Frontal cortex (tissue), 4 donors: Measurements from ENCODE around the gene ANP32A. TPM values are rescaled to one million over a fixed set of nuclear protein-coding genes. Genes with fewer than 3 reads are reported as not detected.
"Not testable (repeated sequence)": the region's sequence is repeated elsewhere in the genome, so short reads cannot be mapped to it uniquely, and the experiment has no call there.

ENCODE experiments used
- DNase-seq, 2 donors: peaks; one replicate each; pipeline ENCODE4 v3.0.0; 2012; ENCODE audit warnings: low spot score in 2 of 2
- FAIRE-seq: peaks from 2 replicates; lab custom pipeline; 2012; peaks lifted over from hg19 to GRCh38; lab: Jason Lieb, UNC
- total RNA-seq: library from RNA; depleted of rRNA; stranded (reverse); fragments of >200 nt; gene quantifications from one replicate; pipeline ENCODE4 v1.2.3, GENCODE V29; 2014
- donor health status: control.
- donor health status: control.
- donor health status: control.

Gene ANP32A
- 104 TPM for total RNA-seq

DNA sequence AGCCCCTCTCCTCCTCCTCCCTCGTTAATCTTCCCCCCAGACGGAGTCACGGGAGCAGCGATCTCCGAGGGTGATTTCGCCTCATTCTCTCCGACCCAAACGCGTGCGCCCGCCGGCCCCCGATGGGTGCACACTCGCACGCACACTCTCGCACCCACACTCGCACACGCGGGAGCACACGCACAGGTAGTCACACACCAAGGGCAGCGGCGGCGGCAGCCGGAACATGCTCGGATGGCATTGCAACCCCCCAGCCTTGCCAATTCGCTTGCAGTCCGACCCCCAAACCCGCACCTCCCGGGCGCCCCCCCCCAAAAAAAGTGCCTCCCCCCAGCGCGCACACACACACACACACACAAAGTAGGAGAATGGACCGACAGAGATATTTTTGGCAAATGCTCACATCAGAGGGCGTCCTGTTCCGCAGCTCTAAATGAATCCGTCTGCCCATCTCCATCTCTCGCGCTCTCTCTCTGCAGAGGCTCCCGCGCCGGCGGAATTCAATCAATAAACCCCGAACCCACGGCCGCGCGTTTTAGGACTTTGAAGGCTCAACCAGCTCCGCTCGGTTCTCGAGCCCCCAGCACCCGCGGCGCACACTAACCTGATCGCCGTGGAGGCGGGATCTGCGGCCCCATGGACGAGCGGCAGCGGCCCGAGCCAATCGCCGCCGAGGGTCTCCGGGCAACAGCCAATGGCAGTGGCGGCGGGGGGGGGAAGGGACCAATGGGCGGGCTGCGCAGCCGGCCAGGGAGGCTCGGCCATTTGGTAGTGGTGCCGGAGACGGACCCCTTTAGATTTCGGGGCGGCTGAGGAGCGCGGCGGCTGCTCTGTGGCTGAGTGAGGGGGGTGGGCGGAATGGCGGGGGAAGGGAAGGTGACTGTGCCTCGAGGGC lies at the start of gene ANP32A:
Gene ANP32A, minus strand, starts transcription at position 601 of the 895 bp plus-strand sequence. Its CDS starts 144 bp downstream, at position 457.
- DNase-seq: peak; percentile 96 to 97
- FAIRE-seq: no peak

DNA sequence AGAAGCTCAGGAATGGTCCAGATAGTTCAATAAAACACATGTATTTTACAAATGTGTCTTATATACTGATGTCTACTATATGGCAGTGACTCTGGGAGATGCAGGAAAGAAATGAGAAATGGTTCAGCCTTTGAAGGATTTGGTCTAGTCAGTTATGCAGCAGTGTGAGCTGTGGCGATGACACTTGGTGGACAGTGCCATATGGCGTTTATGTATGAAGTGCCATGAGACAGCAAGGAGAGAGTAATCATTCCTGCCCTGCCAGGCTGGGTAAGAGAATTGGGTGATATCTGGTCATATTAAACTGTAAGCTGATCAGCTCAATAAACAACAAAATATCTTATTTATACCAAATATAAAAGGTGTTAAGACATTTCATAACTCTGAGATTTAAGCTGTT lies 47.6 kb upstream of the ANP32A start:
- DNase-seq (no peak), FAIRE-seq (no peak)

- FAIRE-seq: no peak
- DNase-seq: no peak
Observed at GRCh38 chr15:68862415-68862814, 41.7 kb upstream of the ANP32A start.

DNA sequence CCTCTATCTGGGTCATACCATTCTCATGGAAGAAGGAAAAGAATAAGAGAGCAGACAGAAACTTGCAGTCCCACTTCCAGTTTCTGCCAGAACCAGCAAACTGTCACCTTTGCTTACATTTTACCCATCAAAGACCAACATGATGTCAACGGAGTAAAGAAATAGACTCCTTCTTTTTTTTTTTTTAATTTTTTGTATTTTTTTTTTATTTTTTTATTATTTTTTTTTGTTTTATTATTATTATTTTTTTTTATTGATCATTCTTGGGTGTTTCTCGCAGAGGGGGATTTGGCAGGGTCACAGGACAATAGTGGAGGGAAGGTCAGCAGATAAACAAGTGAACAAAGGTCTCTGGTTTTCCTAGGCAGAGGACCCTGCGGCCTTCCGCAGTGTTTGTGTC lies 38.0 kb upstream of the ANP32A start:
- DNase-seq, FAIRE-seq: not testable (repeated sequence)

GRCh38 chr15:68857443-68857842 lies 36.7 kb upstream of the ANP32A start:
- not testable (repeated sequence) for DNase-seq, FAIRE-seq

DNA sequence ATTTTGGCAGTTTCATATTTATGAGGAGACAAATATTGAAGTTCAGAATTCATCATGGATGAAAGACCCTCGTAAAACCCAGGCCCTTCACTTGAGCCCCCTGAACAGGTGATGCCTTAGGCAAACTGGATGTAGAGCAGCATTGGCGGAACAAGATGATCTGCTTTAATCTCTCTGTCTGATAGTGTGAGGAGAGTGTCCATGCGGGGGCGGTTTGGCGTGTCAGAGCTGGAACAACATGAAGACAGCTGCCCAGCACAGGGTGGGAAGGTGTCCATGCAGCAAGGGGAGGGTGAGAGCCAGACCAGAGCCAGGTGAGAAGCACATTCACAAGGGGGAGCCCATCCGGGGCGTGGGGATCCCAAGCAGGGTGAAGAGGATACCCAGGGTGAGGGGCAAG lies 31.8 kb upstream of the ANP32A start:
- FAIRE-seq: no peak
- no peak for DNase-seq

- FAIRE-seq (no peak), DNase-seq (no peak)
Observed at GRCh38 chr15:68851971-68852370, 31.3 kb upstream of the ANP32A start.

DNA sequence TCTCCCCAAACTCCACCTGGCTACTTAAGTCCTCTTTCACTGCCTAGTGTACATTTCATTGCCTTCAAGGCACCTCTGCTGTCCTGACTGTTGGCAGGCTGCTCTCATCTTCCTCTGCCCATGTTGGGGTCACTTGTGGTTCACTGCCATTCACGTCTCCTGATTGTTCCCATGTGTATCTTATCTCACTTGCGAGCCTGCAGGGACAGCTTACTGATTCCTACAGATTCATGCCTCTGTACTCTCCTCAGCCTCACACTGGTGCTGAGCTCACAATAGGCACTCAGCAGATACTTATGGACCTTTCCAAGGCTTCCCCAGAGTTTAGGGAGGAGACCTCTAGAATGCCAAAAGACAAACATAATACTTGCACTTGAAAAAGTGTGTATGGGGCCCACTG lies 28.8 kb upstream of the ANP32A start:
- FAIRE-seq: no peak
- DNase-seq: no peak

- FAIRE-seq (no peak), DNase-seq (no peak)
Observed at GRCh38 chr15:68846851-68847439, 26.2 kb upstream of the ANP32A start.

GRCh38 chr15:68844856-68845550 lies 24.3 kb upstream of the ANP32A start:
- no peak for FAIRE-seq

DNA sequence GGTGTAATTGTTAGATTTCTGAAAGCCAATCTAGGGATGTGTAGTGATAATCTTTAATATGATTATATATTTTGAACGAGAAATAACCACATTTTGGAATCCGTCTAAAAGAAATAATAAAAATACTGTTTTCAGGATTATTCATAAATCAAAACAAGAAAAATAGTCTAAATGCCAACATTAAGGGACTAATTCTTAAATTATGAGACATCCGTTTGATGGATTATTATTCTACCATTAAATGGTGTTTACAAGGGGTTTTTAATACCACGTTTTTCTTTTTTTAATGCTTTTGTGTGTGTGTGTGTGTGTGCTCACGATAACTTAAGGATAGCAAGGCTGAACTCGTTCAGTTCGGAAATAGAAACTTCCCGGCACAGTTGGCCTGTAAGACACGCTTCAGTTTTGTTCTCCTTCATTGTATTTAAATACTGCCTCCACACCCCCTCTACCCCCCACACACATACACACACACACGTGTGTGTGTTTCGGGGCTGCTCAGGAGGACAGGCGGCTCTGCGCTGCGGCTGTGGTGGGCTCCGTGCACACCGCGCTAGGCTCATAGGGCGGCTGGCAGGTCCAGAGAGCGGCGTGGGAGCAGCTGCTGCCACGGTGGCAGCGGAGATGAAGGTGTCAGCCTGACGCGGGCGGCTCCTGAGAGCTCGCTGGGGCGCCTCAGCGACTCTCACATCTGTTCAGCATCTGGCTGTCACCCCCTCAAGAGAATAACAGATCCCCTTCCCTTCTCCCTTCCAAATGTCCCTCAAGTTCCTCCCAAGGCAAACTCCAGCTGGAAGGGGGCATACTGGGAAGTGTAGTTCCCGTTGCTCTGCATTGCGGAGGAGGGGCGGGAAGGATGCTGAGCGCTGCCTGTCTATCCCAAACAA lies 23.0 kb upstream of the ANP32A start:
- no peak for FAIRE-seq
- peak in 1 of 2 donors; percentile 20 for DNase-seq

More at GRCh38 chr15:68844856-68845550, 24.3 kb upstream of the ANP32A start:
- no peak for DNase-seq

DNA sequence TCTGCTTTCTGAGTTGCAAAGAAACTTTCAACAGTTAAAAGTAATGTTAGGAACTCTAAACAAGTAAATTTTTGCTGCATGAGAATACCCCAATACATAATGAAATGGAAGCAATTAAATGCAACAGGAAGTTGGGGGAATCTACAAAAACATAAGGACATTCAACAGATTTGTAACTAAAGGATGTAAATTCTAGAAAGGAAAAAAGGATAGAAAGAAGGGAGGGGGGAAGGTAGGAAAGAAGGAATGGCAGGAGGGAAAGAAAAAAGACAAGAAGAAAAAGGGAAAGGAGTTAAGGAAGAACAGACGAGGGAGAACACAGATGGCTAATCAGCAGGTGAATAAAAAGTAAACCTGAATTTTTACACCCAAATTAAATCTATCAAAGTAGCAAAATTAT lies 22.3 kb upstream of the ANP32A start:
- no peak for FAIRE-seq
- DNase-seq: no peak

DNA sequence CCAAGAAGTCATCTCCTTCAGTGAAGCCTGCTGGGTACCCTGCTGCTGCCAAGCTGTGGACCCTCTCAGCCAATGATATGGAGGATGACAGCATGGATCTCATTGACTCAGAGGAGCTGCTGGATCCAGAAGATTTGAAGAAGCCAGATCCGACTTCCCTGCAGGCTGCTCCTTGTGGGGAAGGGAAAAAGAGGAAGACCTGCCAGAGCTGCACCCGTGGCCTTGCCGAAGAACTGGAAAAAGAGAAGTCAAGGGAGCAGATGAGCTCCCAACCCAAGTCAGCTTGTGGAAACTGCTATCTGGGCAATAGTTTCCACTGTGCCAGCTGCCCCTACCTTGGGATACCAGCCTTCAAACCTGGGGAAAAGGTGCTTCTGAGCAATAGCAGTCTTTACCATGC lies 13.7 kb upstream of the ANP32A start:
- no peak for DNase-seq
- FAIRE-seq: no peak

GRCh38 chr15:68833700-68834331 lies 13.1 kb upstream of the ANP32A start:
- DNase-seq: no peak
- no peak for FAIRE-seq

DNA sequence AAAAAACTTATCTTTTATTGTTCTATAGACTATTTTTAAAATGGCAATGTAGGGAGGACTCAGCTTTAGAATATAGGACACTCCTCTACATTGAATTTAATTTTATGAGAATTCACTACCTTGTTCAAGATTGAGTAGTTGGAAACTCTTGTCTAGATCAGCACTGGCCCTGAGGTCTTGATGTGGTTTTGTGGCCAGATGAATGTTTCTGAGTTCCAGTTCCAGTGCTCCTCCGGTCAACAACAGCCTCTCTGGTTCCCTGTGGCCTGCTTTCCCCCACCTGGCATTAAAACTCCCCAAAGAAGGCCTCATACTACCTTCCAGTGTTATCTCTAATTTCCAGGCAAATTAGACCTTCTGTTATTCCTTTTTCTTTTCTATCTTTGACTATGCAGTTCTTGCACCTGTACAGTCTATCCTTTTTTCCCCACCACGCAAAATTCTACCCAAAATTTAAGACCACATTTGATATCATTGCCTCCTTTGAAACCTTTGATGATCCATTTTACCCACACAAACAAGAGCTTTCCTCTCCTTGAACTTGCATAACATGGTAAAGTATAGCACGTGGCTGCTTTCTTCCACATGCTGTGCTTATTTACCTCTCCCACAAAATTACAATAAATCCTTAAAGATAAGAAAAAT lies 9.6 kb upstream of the ANP32A start:
- DNase-seq (no peak), FAIRE-seq (no peak)

GRCh38 chr15:68829068-68829467 lies 8.4 kb upstream of the ANP32A start:
- peak in 1 of 2 donors; percentile 48 for DNase-seq
- FAIRE-seq: peak; percentile 50

DNA sequence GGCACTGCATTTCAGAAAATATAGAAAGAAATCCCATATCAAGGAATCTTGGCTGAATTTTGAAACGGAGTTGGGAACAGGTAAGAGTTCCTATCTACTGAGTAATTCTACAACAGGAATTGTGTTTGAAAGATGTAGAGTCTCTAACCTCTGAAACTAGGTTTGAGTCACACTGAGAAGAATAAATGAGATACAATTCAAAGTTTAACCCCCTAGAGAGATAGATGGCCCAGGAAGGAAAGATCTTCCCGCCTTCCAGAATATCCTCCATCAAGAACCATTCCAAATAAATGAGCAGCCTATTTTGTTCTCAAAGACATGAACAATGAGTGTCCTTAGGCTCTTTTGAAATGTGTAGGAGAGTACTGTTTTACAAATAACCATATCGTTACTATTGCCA lies 2.9 kb upstream of the ANP32A start:
- no peak for DNase-seq
- no peak for FAIRE-seq

DNA sequence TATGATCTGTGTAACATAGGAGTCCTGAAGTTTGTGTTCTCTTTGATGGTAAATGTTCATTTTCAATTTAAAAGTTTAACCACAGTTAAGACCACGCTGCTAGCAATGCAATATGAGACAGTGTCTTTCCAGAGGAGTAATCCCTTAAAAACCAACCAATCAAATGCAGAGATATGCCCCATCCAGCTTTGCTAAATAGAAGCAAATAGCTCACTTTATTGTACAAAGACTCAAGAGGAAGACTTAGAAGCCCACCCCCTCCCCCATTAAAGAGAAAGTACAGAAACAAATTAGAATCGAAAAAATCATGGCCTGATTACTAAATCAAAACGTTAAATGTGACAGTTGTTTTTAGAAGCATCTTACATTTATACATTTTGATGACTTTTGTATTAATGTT lies 2.1 kb upstream of the ANP32A start:
- FAIRE-seq (no peak), DNase-seq (no peak)
